ENCODE data around the gene PCAT7. TPM values are rescaled to one million over a fixed set of nuclear protein-coding genes. Genes with fewer than 3 reads are reported as not detected.

The PCAT7 gene
- total and polyA plus RNA-seq, 8 donors: 0.18 to 1.8 (median 0.62) TPM; not detected in 1

- H3K36me3 ChIP-seq: peaks cover 0 to 14% (median 0%) of the 10 kb centered on the region in 4 donors
- no peak overlapping the region for H3K4me3 ChIP-seq
- H3K4me1 ChIP-seq: peaks cover 10 to 20% (median 13%) of the 10 kb centered on the region in 4 donors
- peak; percentile 31 to 48 for DNase-seq
- 31 to 79% (median 39%) methylated on average over 2 to 8 of the region's 8 CpGs for WGBS, 5 donors
- no peaks in the 10 kb centered on the region for H3K9me3 ChIP-seq
- peak overlapping the region in 1 of 5 donors; percentile 16 for H3K27ac ChIP-seq
- H3K27me3 ChIP-seq: no peaks in the 10 kb centered on the region
- intact Hi-C loops (cut with DNase I; ENCODE audit: low total_unique reads): no loop called here
- no peak for TF ChIP-seq POLR2AphosphoS5 (IDR thresholded peaks at IDR 0.05)
Measured at GRCh38 chr9:94600258-94600657, 45.4 kb downstream of the PCAT7 start.

GRCh38 chr9:94600715-94601114 lies 45.8 kb downstream of the PCAT7 start:
- Histone ChIP-seq H3K4me3 (no peak overlapping the region), H3K4me1 (peaks cover 10 to 20% (median 13%) of the 10 kb centered on the region in 4 donors), H3K36me3 (peaks cover 0 to 17% (median 0%) of the 10 kb centered on the region in 4 donors), H3K27me3 (no peaks in the 10 kb centered on the region), H3K27ac (peak overlapping the region in 1 of 5 donors; percentile 16), H3K9me3 (no peaks in the 10 kb centered on the region)
- WGBS, 5 donors: 52 to 73% (median 65%) methylated on average over 10 of the region's 10 CpGs
- no peak for DNase-seq
- intact Hi-C loops (cut with DNase I; ENCODE audit: low total_unique reads): no loop called here
- TF ChIP-seq CTCF (IDR thresholded peaks at IDR 0.05) (no peak), POLR2AphosphoS5 (IDR thresholded peaks at IDR 0.05) (no peak), POLR2A (IDR thresholded peaks at IDR 0.05) (no peak), EP300 (IDR thresholded peaks at IDR 0.05) (no peak)

- DNase-seq: no peak
- 75 to 89% (median 87%) methylated on average over 6 of the region's 6 CpGs for WGBS, 5 donors
- H3K4me1 ChIP-seq: peaks cover 23 to 38% (median 28%) of the 10 kb centered on the region in 4 donors
- peaks cover 0 to 21% (median 0%) of the 10 kb centered on the region in 4 donors for H3K36me3 ChIP-seq
- no peaks in the 10 kb centered on the region for H3K9me3 ChIP-seq
- no peak overlapping the region for H3K4me3 ChIP-seq
- TF ChIP-seq EP300 (IDR thresholded peaks at IDR 0.05) (no peak), POLR2AphosphoS5 (IDR thresholded peaks at IDR 0.05) (no peak), CTCF (IDR thresholded peaks at IDR 0.05) (no peak), POLR2A (IDR thresholded peaks at IDR 0.05) (no peak)
- intact Hi-C loops (cut with DNase I; ENCODE audit: low total_unique reads): no loop called here
- no peak overlapping the region for H3K27ac ChIP-seq
- H3K27me3 ChIP-seq: no peaks in the 10 kb centered on the region
Measured at GRCh38 chr9:94602666-94603065, 47.8 kb downstream of the PCAT7 start.

- H3K4me1 ChIP-seq: peaks cover 26 to 42% (median 32%) of the 10 kb centered on the region in 4 donors
- H3K27ac ChIP-seq: peak overlapping the region in 1 of 5 donors; percentile 2
- peak; percentile 87 to 91 for DNase-seq
- H3K9me3 ChIP-seq: no peaks in the 10 kb centered on the region
- TF ChIP-seq EP300 (IDR thresholded peaks at IDR 0.05) (no peak), CTCF (IDR thresholded peaks at IDR 0.05) (peak in 5 of 7 experiments; percentile 46 to 83 (median 62))
- intact Hi-C loops (cut with DNase I; ENCODE audit: low total_unique reads): no loop called here
- WGBS, 5 donors: 24 to 26% (median 26%) methylated on average over 21 of the region's 21 CpGs
- H3K4me3 ChIP-seq: no peak overlapping the region
- no peaks in the 10 kb centered on the region for H3K27me3 ChIP-seq
- H3K36me3 ChIP-seq: peaks cover 0 to 21% (median 0%) of the 10 kb centered on the region in 4 donors
Measured at GRCh38 chr9:94603259-94604160, 48.6 kb downstream of the PCAT7 start.

Measured in stomach (tissue), 9 donors.